Adrenal gland (tissue), 5 donors: ENCODE results near the gene DMXL1.

Experiments
- CTCF ChIP-seq, 6 experiments: fragments of 450-650 bp in 4 of 6; fragments of 200-600 bp in 2 of 6; sonication (generic) in 1 of 6; IDR thresholded peaks; 1 replicate in 5 of 6; 2 replicates in 1 of 6; pipeline versions ENCODE4 v1.5.1 to v1.8.0; 2016 to 2021; ENCODE audit warnings: antibody characterized with exemption in 6 of 6, mild to moderate bottlenecking in 2 of 6, moderate library complexity in 1 of 6
- POLR2A ChIP-seq, 2 donors: fragments of 450-650 bp; IDR thresholded peaks; one replicate each; pipeline ENCODE4 v1.6.1; 2017; ENCODE audit warnings: antibody characterized with exemption in 2 of 2, mild to moderate bottlenecking in 2 of 2, moderate library complexity in 1 of 2
- donor health status: DM: no; HTN: no; CAD: no.

GRCh38 chr5:119200795-119201194 lies 129.9 kb downstream of the DMXL1 start:
- no peak for TF ChIP-seq CTCF (IDR thresholded peaks at IDR 0.05)
- TF ChIP-seq POLR2A (IDR thresholded peaks at IDR 0.05) = no peak
